Caco-2 (cell line): ENCODE measurements around the gene CAMK2D. TPM values are rescaled to one million over a fixed set of nuclear protein-coding genes. Genes with fewer than 3 reads are reported as not detected.

Experiments
- BruUV-seq: library from RNA; stranded (reverse); fragments of 400-500 nt; replicated peaks from 2 replicates; lab custom pipeline; 2021; lab: Mats Ljungman, UMichigan
- CTCF ChIA-PET: fragments of 300-600 bp; sonication (Branson Sonifier 250); formaldehyde crosslinking; loops from one replicate; lab custom pipeline; 2022; ENCODE audit warnings: antibody characterized with exemption; lab: Charles Lee
- POLR2A ChIA-PET: fragments of 300-600 bp; sonication (Branson Sonifier 250); formaldehyde crosslinking; loops from one replicate; lab custom pipeline; 2022; ENCODE audit warnings: antibody characterized with exemption; lab: Charles Lee
- DNase-seq, 2 experiments: peaks; one replicate each; pipeline versions ENCODE4 v3.0.0 to v3.0.0-alpha.2; 2020 to 2022
- H3K27me3 ChIP-seq: replicated peaks from 2 replicates; pipeline ENCODE4 v1.6.0; 2011; ENCODE audit warnings: low read length; ENCODE audit not compliant: control insufficient read depth, insufficient read depth
- H3K36me3 ChIP-seq: 2 replicates; pipeline ENCODE4 v1.5.1; 2011; ENCODE audit warnings: low read length; ENCODE audit not compliant: control insufficient read depth, insufficient read depth
- H3K4me1 ChIP-seq: fragments of 250-450 bp; sonication (Bioruptor Pico); 2 replicates; pipeline ENCODE4 v1.5.1; 2020; ENCODE audit warnings: mild to moderate bottlenecking
- H3K4me3 ChIP-seq: 2 replicates; pipeline ENCODE4 v1.5.1; 2011; ENCODE audit warnings: low read depth, mild to moderate bottlenecking, control low read depth, low read length
- H3K9me3 ChIP-seq: fragments of 250-450 bp; sonication (Bioruptor Pico); 2 replicates; pipeline ENCODE4 v1.5.1; 2020; ENCODE audit warnings: mild to moderate bottlenecking, moderate library complexity
- H3K27ac Mint-ChIP-seq: one replicate; pipeline ENCODE4 v1.8.0; 2022; ENCODE audit warnings: mixed read lengths; ENCODE audit not compliant: unreplicated experiment
- H3K27me3 Mint-ChIP-seq: one replicate; pipeline ENCODE4 v1.8.0; 2022; ENCODE audit warnings: mixed read lengths; ENCODE audit not compliant: insufficient read depth, unreplicated experiment
- H3K36me3 Mint-ChIP-seq: one replicate; pipeline ENCODE4 v1.8.0; 2022; ENCODE audit warnings: mild to moderate bottlenecking, mixed read lengths; ENCODE audit not compliant: insufficient read depth, unreplicated experiment
- H3K4me1 Mint-ChIP-seq: one replicate; pipeline ENCODE4 v1.8.0; 2022; ENCODE audit warnings: low read depth, mixed read lengths; ENCODE audit not compliant: unreplicated experiment
- H3K4me3 Mint-ChIP-seq: one replicate; pipeline ENCODE4 v1.8.0; 2022; ENCODE audit warnings: mild to moderate bottlenecking, moderate library complexity, mixed read lengths; ENCODE audit not compliant: unreplicated experiment
- H3K9me3 Mint-ChIP-seq: one replicate; pipeline ENCODE4 v1.8.0; 2022; ENCODE audit warnings: mixed read lengths; ENCODE audit not compliant: unreplicated experiment
- CTCF ChIP-seq, 2 experiments: fragments of 200-600 bp in 1 of 2; IDR thresholded peaks; 1 replicate in 1 of 2; 2 replicates in 1 of 2; pipeline versions ENCODE4 v1.5.1 to v1.8.0; 2011 to 2022; ENCODE audit warnings: antibody characterized with exemption in 1 of 2, control low read depth in 1 of 2, inconsistent platforms in 1 of 2, low read depth in 1 of 2, low read length in 1 of 2, mild to moderate bottlenecking in 1 of 2, moderate library complexity in 1 of 2; ENCODE audit not compliant: insufficient read depth in 1 of 2, severe bottlenecking in 1 of 2, unreplicated experiment in 1 of 2
- intact Hi-C: fragments of 100-400 bp; cut with micrococcal nuclease; formaldehyde crosslinking; loops from one replicate; pipeline ENCODE4 v1.10.0; 2022; ENCODE audit not compliant: unreplicated experiment
- total RNA-seq: library from RNA; stranded (reverse); gene quantifications from 2 replicates; pipeline ENCODE4 v1.2.3, GENCODE V29; 2022

The CAMK2D gene
- total RNA-seq, 1 experiment from 2014 or later, result 65.6 TPM

DNA sequence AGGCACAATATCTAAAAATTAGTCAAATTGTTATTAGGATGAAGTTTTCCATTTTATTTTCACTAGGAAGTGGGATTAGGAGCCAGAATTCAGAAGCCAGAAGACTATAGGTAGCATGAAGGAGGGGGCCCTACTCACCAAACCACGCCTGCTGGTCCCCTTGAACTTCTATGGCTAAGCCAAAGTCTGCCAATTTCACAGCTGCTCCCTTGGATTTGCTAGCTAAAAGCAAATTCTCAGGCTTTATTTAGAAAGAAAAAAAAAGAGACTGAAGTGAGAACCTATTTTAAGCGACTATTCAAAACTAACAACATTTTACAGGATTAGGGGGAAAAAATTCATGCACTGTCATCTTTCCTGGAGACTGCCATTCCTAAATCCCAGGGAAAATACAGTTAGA is 224.3 kb downstream of the CAMK2D start:
- ChIA-PET POLR2A (no interaction called here), CTCF (no interaction called here)
- H3K27me3 ChIP-seq, result no peaks in the 10 kb centered on the region
- no TSS peak for BruUV-seq
- no peaks in the 10 kb centered on the region for H3K27me3 Mint-ChIP-seq
- TF ChIP-seq CTCF (IDR thresholded peaks at IDR 0.05; ENCODE audit: insufficient read depth in 1 of 2, low read depth in 1 of 2, low read length in 1 of 2, severe bottlenecking in 1 of 2, unreplicated experiment in 1 of 2), result no peak
- peaks cover 12% of the 10 kb centered on the region for H3K4me1 Mint-ChIP-seq
- H3K4me3 ChIP-seq, result no peak overlapping the region
- H3K36me3 ChIP-seq, result no peaks in the 10 kb centered on the region
- no peaks in the 10 kb centered on the region for H3K9me3 ChIP-seq
- H3K4me1 ChIP-seq, result no peaks in the 10 kb centered on the region
- DNase-seq, result no peak
- intact Hi-C loops, result no loop called here
- H3K36me3 Mint-ChIP-seq, result peaks cover 27% of the 10 kb centered on the region
- H3K4me3 Mint-ChIP-seq, result no peak overlapping the region
- no peak overlapping the region for H3K27ac Mint-ChIP-seq
- H3K9me3 Mint-ChIP-seq, result no peaks in the 10 kb centered on the region

DNA sequence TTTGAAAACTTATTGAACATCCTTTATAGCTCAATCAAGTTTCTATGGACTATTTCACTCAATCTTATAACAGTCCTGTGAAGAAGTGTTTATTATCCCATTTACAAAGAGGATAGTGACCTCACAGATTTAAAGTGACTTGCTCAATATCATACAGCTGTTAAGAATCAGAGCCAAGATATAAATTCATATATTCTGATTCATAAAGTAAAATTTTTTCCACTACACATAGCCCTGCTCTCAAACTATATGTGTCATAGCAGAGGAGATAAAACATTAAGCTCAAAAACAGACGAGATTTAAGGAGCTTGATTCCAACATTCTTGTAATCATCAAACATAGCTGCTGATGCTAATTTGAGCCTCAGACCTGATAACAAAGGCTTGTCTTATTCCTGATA is 226.8 kb downstream of the CAMK2D start:
- CTCF ChIA-PET, result no interaction called here

GRCh38 chr4:113531572-113531971 is 230.0 kb downstream of the CAMK2D start:
- BruUV-seq, result no TSS peak
- ChIA-PET POLR2A (no interaction called here), CTCF (no interaction called here)
- Mint-ChIP-seq H3K36me3 (peaks cover 29% of the 10 kb centered on the region), H3K9me3 (no peaks in the 10 kb centered on the region), H3K27me3 (no peaks in the 10 kb centered on the region), H3K4me1 (peaks cover 11% of the 10 kb centered on the region), H3K4me3 (no peak overlapping the region), H3K27ac (no peak overlapping the region)
- Histone ChIP-seq H3K4me1 (no peaks in the 10 kb centered on the region), H3K4me3 (no peak overlapping the region), H3K36me3 (no peaks in the 10 kb centered on the region), H3K9me3 (no peaks in the 10 kb centered on the region), H3K27me3 (no peaks in the 10 kb centered on the region)
- DNase-seq, result no peak
- no peak for TF ChIP-seq CTCF (IDR thresholded peaks at IDR 0.05; ENCODE audit: insufficient read depth in 1 of 2, low read depth in 1 of 2, low read length in 1 of 2, severe bottlenecking in 1 of 2, unreplicated experiment in 1 of 2)
- intact Hi-C loops, result no loop called here

More for the DNA sequence above, 226.8 kb downstream of the CAMK2D start:
- POLR2A ChIA-PET, result no interaction called here
- H3K27ac Mint-ChIP-seq, result no peak overlapping the region
- intact Hi-C loops, result no loop called here
- H3K36me3 Mint-ChIP-seq, result peaks cover 36% of the 10 kb centered on the region
- Histone ChIP-seq H3K36me3 (no peaks in the 10 kb centered on the region), H3K4me1 (no peaks in the 10 kb centered on the region), H3K9me3 (no peaks in the 10 kb centered on the region), H3K27me3 (no peaks in the 10 kb centered on the region), H3K4me3 (no peak overlapping the region)
- TF ChIP-seq CTCF (IDR thresholded peaks at IDR 0.05; ENCODE audit: insufficient read depth in 1 of 2, low read depth in 1 of 2, low read length in 1 of 2, severe bottlenecking in 1 of 2, unreplicated experiment in 1 of 2), result no peak
- no peak for DNase-seq
- no peaks in the 10 kb centered on the region for H3K27me3 Mint-ChIP-seq
- no TSS peak for BruUV-seq
- H3K4me1 Mint-ChIP-seq, result peaks cover 12% of the 10 kb centered on the region
- H3K4me3 Mint-ChIP-seq, result no peak overlapping the region
- H3K9me3 Mint-ChIP-seq, result no peaks in the 10 kb centered on the region
